DOHH2 (cell line): Measurements from ENCODE around the gene GANC.

ENCODE experiments used
- EZH2phosphoT487 ChIP-seq: fragments of 200-600 bp; sonication (generic); IDR thresholded peaks from 2 replicates; pipeline ENCODE4 v1.6.1; 2017; ENCODE audit warnings: borderline replicate concordance, mild to moderate bottlenecking, antibody characterized with exemption, low read length, moderate library complexity, mixed read lengths
- TF ChIP-seq, protein P1 (sequence below): fragments of 200-600 bp; sonication (generic); IDR thresholded peaks from one replicate; pipeline ENCODE4 v1.5.1; 2014; ENCODE audit warnings: antibody characterized with exemption, mild to moderate bottlenecking, low read depth, low read length; ENCODE audit not compliant: poor library complexity, severe bottlenecking

DNA sequence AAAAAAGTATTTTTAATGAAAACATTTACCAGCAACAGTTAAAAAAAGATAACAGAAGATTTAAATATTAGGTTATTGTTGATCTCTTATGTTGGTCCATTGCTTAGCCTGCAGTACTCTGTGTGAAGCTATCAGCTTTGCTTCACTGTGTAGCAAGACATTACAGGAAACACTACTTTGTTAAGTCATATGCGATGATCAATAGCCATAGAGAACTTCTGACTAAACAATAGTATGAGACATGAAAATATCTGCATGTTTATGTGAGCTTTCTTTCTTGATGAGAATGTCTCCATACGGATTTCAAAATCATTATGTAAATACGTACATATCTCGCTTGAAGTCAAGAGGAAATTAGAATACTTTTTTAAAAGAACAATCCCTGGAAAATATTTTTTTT is 59.3 kb downstream of the GANC start:
- TF ChIP-seq, protein P1, sequence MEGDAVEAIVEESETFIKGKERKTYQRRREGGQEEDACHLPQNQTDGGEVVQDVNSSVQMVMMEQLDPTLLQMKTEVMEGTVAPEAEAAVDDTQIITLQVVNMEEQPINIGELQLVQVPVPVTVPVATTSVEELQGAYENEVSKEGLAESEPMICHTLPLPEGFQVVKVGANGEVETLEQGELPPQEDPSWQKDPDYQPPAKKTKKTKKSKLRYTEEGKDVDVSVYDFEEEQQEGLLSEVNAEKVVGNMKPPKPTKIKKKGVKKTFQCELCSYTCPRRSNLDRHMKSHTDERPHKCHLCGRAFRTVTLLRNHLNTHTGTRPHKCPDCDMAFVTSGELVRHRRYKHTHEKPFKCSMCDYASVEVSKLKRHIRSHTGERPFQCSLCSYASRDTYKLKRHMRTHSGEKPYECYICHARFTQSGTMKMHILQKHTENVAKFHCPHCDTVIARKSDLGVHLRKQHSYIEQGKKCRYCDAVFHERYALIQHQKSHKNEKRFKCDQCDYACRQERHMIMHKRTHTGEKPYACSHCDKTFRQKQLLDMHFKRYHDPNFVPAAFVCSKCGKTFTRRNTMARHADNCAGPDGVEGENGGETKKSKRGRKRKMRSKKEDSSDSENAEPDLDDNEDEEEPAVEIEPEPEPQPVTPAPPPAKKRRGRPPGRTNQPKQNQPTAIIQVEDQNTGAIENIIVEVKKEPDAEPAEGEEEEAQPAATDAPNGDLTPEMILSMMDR: no peak
- no peak for TF ChIP-seq EZH2phosphoT487
